ENCODE measurements around the gene ILDR1.

The ILDR1 gene

DNA sequence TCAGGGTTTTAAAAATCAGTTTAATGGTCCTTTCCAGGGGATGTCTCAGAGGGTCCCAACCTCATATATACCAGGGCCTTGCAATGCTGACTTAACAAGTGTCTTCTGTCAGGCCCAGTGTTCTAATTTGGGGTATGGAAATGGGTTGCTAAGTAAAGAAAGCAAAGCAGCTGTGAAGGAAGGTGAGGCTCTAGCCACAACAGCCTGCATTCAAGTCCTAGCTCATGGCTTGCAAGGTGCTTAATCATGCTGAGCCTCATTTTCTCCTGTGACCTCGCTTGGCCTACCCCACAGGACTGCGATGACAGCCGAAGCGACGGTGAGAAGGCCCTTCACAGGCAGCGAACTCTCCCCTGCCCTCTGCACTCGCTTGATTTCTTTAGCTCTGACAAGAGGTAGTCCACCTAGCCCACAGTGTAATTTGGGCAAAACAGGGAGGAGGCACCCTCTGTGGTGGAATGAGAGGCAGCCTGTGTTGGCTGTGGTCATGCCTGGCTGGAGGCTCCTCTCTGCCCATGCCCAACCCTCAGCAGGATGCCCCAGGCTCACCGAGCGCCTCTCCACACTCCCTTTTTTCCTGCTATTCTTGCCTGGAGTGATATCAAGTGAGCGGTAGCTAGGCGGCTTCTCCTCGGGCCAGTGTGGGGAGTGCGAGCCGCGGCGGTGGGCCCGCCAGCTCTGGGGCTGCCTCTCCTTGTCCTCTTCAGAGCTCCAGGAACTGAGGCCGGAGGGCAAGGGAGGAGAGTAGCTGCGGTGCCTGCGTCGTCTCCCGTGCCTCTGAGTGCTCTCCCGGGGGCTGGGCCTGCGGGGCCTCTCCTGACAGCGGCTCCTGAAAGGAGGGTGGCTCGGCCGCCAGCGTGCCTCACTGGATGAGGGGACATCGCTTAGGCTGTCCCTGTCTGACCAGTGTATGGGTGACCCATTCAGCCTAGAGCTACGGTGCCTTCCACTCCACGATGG, 29.2 kb downstream of the ILDR1 start:
- no peak for FAIRE-seq

- no peak for FAIRE-seq
Measured at GRCh38 chr3:121989943-121990342, 32.1 kb downstream of the ILDR1 start.

DNA sequence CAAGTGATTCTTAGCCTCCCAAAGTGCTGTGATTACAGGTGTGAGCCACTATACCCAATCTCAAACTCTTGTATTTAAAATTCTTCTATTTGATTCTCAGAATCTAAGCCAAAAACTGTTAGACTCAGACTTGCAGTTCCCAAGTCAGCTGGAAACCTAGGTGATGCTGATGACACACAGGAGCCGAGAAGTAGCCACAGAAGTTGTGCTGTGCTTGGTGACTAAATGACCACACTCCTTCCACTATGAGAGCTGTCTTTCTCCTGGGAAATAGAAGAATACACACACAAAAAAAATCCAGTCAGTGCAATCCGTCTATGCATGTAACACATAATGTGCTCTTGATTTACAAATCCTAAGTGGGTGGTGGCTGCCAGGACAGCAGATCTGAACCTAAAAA, 33.9 kb downstream of the ILDR1 start:
- FAIRE-seq, result no peak

GRCh38 chr3:121985846-121986245, 36.2 kb downstream of the ILDR1 start:
- no peak for FAIRE-seq

- no peak for FAIRE-seq
Measured at GRCh38 chr3:121981473-121981872, 40.6 kb downstream of the ILDR1 start.

GRCh38 chr3:121980450-121980796, 41.6 kb downstream of the ILDR1 start:
- no peak for FAIRE-seq

- no peak for FAIRE-seq
Measured at GRCh38 chr3:121979734-121980449, 42.2 kb downstream of the ILDR1 start.

GRCh38 chr3:121979246-121979645, 42.8 kb downstream of the ILDR1 start:
- FAIRE-seq, result no peak

DNA sequence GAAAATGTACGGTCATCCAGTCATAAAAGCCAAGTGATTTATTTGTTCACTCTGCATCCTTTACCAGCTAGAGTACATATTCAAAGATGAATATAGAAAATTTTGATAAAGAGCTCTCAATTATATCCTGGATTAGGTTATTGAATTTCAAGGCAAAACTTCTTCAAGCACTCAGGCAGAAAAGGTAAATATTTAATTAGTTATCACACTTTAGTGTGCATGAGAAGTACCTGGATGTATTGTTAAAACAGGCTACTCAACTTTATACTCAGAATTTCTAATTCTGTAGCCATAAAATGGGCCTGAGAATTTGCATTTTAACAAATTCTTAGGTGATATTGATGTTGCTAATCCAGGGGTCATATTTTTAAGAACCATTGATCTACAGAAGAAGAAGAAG, 45.3 kb downstream of the ILDR1 start:
- FAIRE-seq, result no peak

DNA sequence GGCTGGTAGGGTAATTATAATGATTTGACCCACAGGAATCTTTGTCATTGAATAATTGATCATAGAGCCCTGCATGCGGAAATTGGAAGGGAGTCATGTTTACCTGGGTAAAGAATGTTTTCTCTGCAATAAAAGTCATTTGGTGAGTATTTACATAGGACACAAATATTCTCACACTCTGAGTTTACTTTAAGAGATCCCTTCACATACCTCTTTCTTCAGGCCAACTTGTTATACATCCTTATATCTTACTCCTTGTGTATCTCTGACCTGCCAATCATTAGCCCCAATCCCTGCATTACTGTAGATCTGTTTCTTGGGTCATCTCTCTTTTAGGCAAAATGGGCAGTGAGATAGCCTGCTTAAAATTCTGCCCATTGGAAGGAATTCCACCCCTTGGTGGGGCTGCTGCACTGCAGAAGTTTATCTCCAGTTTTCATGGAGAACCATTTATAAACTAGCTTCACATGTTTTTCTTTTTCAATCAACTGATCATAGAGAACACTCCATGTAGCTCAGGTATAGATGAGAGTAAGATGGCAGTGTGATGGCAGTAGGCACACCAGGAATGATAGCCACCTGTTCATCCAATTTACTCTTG, 46.2 kb downstream of the ILDR1 start:
- FAIRE-seq, result no peak

DNA sequence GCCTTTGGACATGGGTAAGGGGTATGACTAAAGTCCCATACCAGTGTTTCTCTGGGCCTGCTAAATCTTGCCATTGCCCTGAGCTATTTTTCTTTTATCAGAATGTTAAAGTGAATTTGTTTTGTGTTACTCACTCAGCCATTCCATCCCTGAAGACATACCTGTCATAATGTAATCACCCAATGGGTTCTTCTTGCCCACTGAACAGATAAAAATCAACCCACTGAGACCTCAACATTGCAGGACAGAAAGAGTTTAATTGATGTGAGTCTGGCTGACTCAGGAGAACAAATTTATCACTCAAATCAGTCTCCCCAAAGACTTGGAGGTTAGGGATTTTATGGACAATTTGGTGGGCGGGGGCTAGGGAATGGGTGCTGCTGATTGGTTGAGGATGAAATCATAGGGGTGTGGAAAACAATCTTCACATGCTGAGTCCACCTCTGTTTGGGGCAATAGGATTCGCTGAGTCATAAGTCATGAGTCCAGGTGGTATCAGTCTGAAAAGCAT, 47.4 kb downstream of the ILDR1 start:
- no peak for FAIRE-seq

- no peak for FAIRE-seq
Measured at GRCh38 chr3:121970047-121970446, 52.0 kb downstream of the ILDR1 start.

DNA sequence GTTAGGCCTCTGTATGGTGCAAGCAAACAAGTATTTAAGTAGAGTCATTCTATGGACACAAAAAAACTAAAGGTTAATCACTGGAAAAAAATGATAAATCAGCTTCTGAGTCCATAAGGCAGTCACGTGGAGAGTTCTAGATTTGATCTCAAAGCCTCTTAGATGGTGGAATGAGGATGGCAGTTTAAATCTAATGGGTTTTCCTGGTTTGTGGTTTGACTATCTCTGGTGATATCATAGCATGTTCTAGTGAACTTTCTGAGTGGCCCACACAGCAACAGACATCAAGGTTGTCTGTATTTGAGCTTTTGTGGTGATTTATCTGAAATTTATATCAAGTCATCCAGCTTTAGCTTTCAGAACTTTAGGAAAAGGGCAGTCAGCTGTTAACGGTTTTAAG, 52.4 kb downstream of the ILDR1 start:
- no peak for FAIRE-seq

GRCh38 chr3:121963608-121964007, 58.4 kb downstream of the ILDR1 start:
- no peak for FAIRE-seq

DNA sequence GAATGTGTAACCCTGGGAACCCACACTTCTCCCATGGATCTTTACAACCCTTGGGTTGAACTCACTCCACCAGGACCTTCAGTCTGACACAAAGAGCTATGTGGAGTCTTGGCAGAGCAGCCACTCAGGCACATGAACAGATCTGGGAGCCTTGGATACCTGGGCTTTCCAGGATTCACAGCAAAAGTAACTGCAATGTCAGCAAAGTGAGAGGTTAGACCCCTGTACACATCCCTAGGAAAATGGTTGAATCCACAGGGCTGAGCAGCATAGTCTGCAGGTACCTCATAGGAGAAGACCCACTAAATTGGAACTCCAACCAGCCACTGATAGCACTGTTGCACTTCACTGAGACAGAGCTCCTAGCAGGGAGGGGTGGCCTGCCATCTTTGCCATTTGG, 59.6 kb downstream of the ILDR1 start:
- FAIRE-seq, result no peak

GRCh38 chr3:121961283-121961682, 60.8 kb downstream of the ILDR1 start:
- no peak for FAIRE-seq

DNA sequence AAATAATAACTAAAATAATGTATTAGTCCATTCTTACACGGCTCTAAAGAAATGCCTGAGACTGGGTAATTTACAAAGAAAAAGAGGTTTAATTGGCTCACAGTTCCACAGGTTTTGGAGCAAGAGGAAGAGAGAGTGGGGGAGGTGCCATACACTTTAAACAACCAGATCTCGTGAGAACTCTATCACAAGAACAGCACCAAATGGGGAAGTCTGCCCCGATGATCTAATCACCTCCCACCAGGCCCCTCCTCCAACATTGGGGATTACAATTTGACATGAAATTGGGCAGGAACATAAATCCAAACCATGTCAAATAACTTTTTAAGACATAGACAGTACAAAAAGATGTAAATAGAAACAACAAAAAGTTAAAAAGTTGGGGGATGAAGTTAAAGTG, 63.2 kb downstream of the ILDR1 start:
- FAIRE-seq, result no peak

DNA sequence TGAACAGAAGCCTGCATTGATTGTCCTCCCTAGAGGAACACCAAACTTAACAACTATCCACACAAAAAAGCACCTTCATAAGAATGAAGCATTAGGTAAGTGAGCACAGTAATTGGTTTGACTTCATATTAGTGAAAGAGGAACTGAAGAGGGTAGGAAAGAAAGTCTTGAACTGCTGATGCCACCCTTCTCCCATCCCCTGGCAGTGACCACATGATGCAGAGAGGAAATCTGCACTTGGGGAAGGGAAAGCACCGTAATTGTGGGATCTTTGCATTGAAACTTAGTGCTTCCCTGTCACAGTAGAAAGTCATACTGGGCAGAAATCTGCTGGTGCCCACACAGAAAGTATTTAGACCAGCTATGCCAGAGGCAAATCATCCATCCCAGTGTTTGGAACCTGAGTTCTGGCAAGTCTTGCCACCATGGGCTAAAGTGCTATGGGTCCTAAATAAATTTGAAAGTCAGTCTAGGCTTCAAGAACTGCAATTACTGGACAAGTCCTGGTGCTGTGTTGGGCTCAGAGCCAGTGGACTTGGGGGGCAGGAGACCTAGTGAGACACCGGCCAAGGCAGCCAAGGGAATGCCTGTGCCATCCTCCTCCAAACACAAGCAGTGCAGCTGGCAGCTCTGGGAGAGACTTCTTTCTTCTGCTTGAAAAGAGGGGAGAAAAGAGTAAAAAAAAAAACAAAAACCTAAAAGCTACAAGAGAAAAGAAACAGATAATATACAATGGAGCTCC, 64.2 kb downstream of the ILDR1 start:
- no peak for FAIRE-seq

GRCh38 chr3:121956363-121956762, 65.7 kb downstream of the ILDR1 start:
- FAIRE-seq, result no peak

- FAIRE-seq, result no peak
Measured at GRCh38 chr3:121951291-121951919, 70.6 kb downstream of the ILDR1 start.

DNA sequence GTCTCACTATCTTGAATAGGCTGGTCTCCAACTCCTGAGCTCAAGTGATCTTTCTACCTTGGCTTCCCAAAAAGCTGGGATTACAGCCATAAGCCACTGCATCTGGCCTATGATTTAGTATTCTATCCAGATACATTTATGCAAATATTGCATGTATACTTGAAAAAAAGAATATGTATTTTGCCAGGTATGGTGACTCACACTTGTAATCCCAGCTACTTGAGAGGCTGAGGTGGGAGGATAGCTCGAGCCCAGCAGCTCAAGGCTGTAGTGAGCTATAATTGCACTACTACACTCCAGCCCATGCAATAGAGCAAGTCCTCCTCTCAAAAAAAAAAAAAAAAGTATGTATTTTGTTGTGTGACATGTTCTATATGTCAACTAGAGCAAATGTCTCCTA, 73.4 kb downstream of the ILDR1 start:
- FAIRE-seq, result no peak

- FAIRE-seq, result no peak
Measured at GRCh38 chr3:121943431-121943830, 78.6 kb downstream of the ILDR1 start.
